ENCODE measurements around the gene ARSI.

GRCh38 chr5:150261231-150261630 lies 41.5 kb downstream of the ARSI start:
- TF ChIP-seq CTCF (conservative IDR thresholded peaks at IDR 0.05; ENCODE audit: low read length) (no peak), EZH2phosphoT487 (IDR thresholded peaks at IDR 0.05; ENCODE audit: borderline replicate concordance, low read depth, low read length) (no peak)

Data from OCI-LY7 (cell line).